Right hindlimb (tissue), 1 donor: ENCODE measurements around the gene EVPLL.
"Not testable (repeated sequence)": the region's sequence is repeated elsewhere in the genome, so short reads cannot be mapped to it uniquely, and the experiment has no call there.

Experiments used
- DNase-seq: peaks from one replicate; pipeline ENCODE4 v3.0.0-alpha.2; 2018

The EVPLL gene

GRCh38 chr17:18377437-18378204, at the start of gene EVPLL:
Gene EVPLL, plus strand, starts transcription at chr17:18377778. Its CDS starts 3,160 bp downstream, at chr17:18380938.
- DNase-seq, result no peak

GRCh38 chr17:18328643-18329204, 48.9 kb upstream of the EVPLL start:
- DNase-seq, result no peak

GRCh38 chr17:18331879-18332278, 45.7 kb upstream of the EVPLL start:
- no peak for DNase-seq

GRCh38 chr17:18332909-18333489, 44.6 kb upstream of the EVPLL start:
- DNase-seq, result no peak

- not testable (repeated sequence) for DNase-seq
These were observed 39.4 kb upstream of the EVPLL start for GRCh38 chr17:18338158-18338557.

GRCh38 chr17:18339933-18340332, 37.6 kb upstream of the EVPLL start:
- DNase-seq, result no peak

GRCh38 chr17:18344021-18344420, 33.6 kb upstream of the EVPLL start:
- DNase-seq, result no peak

- DNase-seq, result no peak
These were observed 24.0 kb upstream of the EVPLL start for GRCh38 chr17:18353541-18353940.

GRCh38 chr17:18356624-18357023, 21.0 kb upstream of the EVPLL start:
- DNase-seq, result no peak

GRCh38 chr17:18360518-18360917, 17.1 kb upstream of the EVPLL start:
- no peak for DNase-seq

GRCh38 chr17:18361837-18362697, 15.5 kb upstream of the EVPLL start:
- no peak for DNase-seq

GRCh38 chr17:18362698-18363100, 14.9 kb upstream of the EVPLL start:
- DNase-seq, result peak; percentile 57

GRCh38 chr17:18363101-18364049, 14.2 kb upstream of the EVPLL start, which contains the start of gene SHMT1:
Gene SHMT1, minus strand, starts transcription at chr17:18363550. Its CDS starts 7,569 bp downstream, at chr17:18355981.
- peak; percentile 94 for DNase-seq

- no peak for DNase-seq
These were observed 13.4 kb upstream of the EVPLL start for GRCh38 chr17:18364166-18364565.

GRCh38 chr17:18368946-18369345, 8.6 kb upstream of the EVPLL start:
- DNase-seq, result no peak

GRCh38 chr17:18370761-18371160, 6.8 kb upstream of the EVPLL start:
- DNase-seq, result no peak

GRCh38 chr17:18371455-18371854, 6.1 kb upstream of the EVPLL start:
- DNase-seq, result no peak

GRCh38 chr17:18373181-18373580, 4.4 kb upstream of the EVPLL start:
- DNase-seq, result not testable (repeated sequence)

- no peak for DNase-seq
These were observed 3.4 kb upstream of the EVPLL start for GRCh38 chr17:18374216-18374615.

- DNase-seq, result no peak
These were observed 577 bp downstream of the EVPLL start for GRCh38 chr17:18378205-18378505.

GRCh38 chr17:18378614-18379013, 1.0 kb downstream of the EVPLL start:
- not testable (repeated sequence) for DNase-seq
